ENCODE results near the gene PRR20G.
"Not testable (repeated sequence)": the region's sequence is repeated elsewhere in the genome, so short reads cannot be mapped to it uniquely, and the experiment has no call there.

PRR20G gene

GRCh38 chr3:127296959-127297358, 9.1 kb upstream of the PRR20G start:
- no peak for DNase-seq

GRCh38 chr3:127296166-127296565, 8.3 kb upstream of the PRR20G start:
- no peak for DNase-seq

- not testable (repeated sequence) for DNase-seq
Measured at GRCh38 chr3:127293650-127294049, 5.8 kb upstream of the PRR20G start.

- DNase-seq, result peak; percentile 6
Measured at GRCh38 chr3:127291611-127292010, 3.8 kb upstream of the PRR20G start.

- no peak for DNase-seq
Measured at GRCh38 chr3:127291114-127291513, 3.3 kb upstream of the PRR20G start.

- DNase-seq, result no peak
Measured at GRCh38 chr3:127289706-127290575, 2.1 kb upstream of the PRR20G start.

- DNase-seq, result peak; percentile 10
Measured at GRCh38 chr3:127288921-127289705, 1.3 kb upstream of the PRR20G start.

- DNase-seq, result no peak
Measured at GRCh38 chr3:127288343-127288742, 497 bp upstream of the PRR20G start.

- DNase-seq, result no peak
Measured at GRCh38 chr3:127286571-127287140, 1.2 kb downstream of the PRR20G start.

- DNase-seq, result no peak
Measured at GRCh38 chr3:127284258-127284657, 3.6 kb downstream of the PRR20G start.

- DNase-seq, result peak; percentile 2
Measured at GRCh38 chr3:127277561-127277960, 10.3 kb downstream of the PRR20G start.

GRCh38 chr3:127276995-127277394, 10.9 kb downstream of the PRR20G start:
- DNase-seq, result no peak

GRCh38 chr3:127276396-127276795, 11.4 kb downstream of the PRR20G start:
- DNase-seq, result no peak

- DNase-seq, result no peak
Measured at GRCh38 chr3:127275287-127275781, 12.5 kb downstream of the PRR20G start.

GRCh38 chr3:127274200-127274760, 13.6 kb downstream of the PRR20G start:
- DNase-seq, result no peak

GRCh38 chr3:127273206-127273605, 14.6 kb downstream of the PRR20G start:
- no peak for DNase-seq

GRCh38 chr3:127266186-127266585, 21.7 kb downstream of the PRR20G start:
- DNase-seq, result no peak

- DNase-seq, result no peak
Measured at GRCh38 chr3:127265581-127265981, 22.3 kb downstream of the PRR20G start.

- DNase-seq, result no peak
Measured at GRCh38 chr3:127264794-127265514, 22.9 kb downstream of the PRR20G start.

GRCh38 chr3:127264292-127264691, 23.6 kb downstream of the PRR20G start:
- no peak for DNase-seq

GRCh38 chr3:127263586-127264231, 24.1 kb downstream of the PRR20G start:
- no peak for DNase-seq

GRCh38 chr3:127263037-127263436, 24.8 kb downstream of the PRR20G start:
- no peak for DNase-seq
